Astrocyte (in vitro differentiated cells and primary cell): Measurements from ENCODE around the gene CHD1L. TPM values are rescaled to one million over a fixed set of nuclear protein-coding genes. Genes with fewer than 3 reads are reported as not detected.

Experiments
- DNase-seq: peaks from one replicate; pipeline ENCODE4 v3.0.0-alpha.2; 2010; ENCODE audit warnings: low read depth
- FAIRE-seq: peaks from 2 replicates; lab custom pipeline; 2011; peaks lifted over from hg19 to GRCh38; lab: Jason Lieb, UNC
- H2AFZ ChIP-seq: 2 replicates; pipeline ENCODE4 v1.6.0; 2012; ENCODE audit warnings: low read depth, low read length, inconsistent platforms
- H3K27ac ChIP-seq: 2 replicates; pipeline ENCODE4 v1.5.1; 2011; ENCODE audit warnings: low read depth, low read length, inconsistent platforms
- H3K27me3 ChIP-seq: 2 replicates; pipeline ENCODE4 v1.6.0; 2011; ENCODE audit warnings: low read length, inconsistent platforms; ENCODE audit not compliant: insufficient read depth
- H3K36me3 ChIP-seq: 2 replicates; pipeline ENCODE4 v1.5.1; 2011; ENCODE audit warnings: low read length, inconsistent platforms; ENCODE audit not compliant: insufficient read depth
- H3K4me1 ChIP-seq: 2 replicates; pipeline ENCODE4 v1.5.1; 2011; ENCODE audit warnings: low read length, inconsistent platforms; ENCODE audit not compliant: insufficient read depth
- H3K4me2 ChIP-seq: 2 replicates; pipeline ENCODE4 v1.6.0; 2012; ENCODE audit warnings: low read length, inconsistent platforms
- H3K4me3 ChIP-seq: 2 replicates; pipeline ENCODE4 v1.5.1; 2011; ENCODE audit warnings: low read depth, mild to moderate bottlenecking, low read length, inconsistent platforms; ENCODE audit not compliant: insufficient read depth
- H3K79me2 ChIP-seq: 2 replicates; pipeline ENCODE4 v1.6.0; 2012; ENCODE audit warnings: mild to moderate bottlenecking, low read length, inconsistent platforms; ENCODE audit not compliant: insufficient read depth
- H3K9ac ChIP-seq: 2 replicates; pipeline ENCODE4 v1.6.0; 2012; ENCODE audit warnings: mild to moderate bottlenecking, low read length, inconsistent platforms
- H3K9me3 ChIP-seq: 2 replicates; pipeline ENCODE4 v1.5.1; 2012; ENCODE audit warnings: low read depth, mild to moderate bottlenecking, low read length, inconsistent platforms; ENCODE audit not compliant: insufficient read depth
- H4K20me1 ChIP-seq: 2 replicates; pipeline ENCODE4 v1.6.0; 2012; ENCODE audit warnings: low read length, inconsistent platforms; ENCODE audit not compliant: insufficient read depth
- H3K27ac Mint-ChIP-seq: one replicate; pipeline ENCODE4 v1.8.0; 2021; ENCODE audit warnings: mild to moderate bottlenecking, mixed read lengths; ENCODE audit not compliant: unreplicated experiment
- H3K27me3 Mint-ChIP-seq: one replicate; pipeline ENCODE4 v1.8.0; 2021; ENCODE audit warnings: low read depth, mixed read lengths; ENCODE audit not compliant: unreplicated experiment
- H3K36me3 Mint-ChIP-seq: one replicate; pipeline ENCODE4 v1.8.0; 2021; ENCODE audit warnings: low read depth, mixed read lengths; ENCODE audit not compliant: unreplicated experiment
- H3K4me1 Mint-ChIP-seq: one replicate; pipeline ENCODE4 v1.8.0; 2021; ENCODE audit warnings: low read depth, mixed read lengths; ENCODE audit not compliant: unreplicated experiment
- H3K4me3 Mint-ChIP-seq: one replicate; pipeline ENCODE4 v1.8.0; 2021; ENCODE audit warnings: mild to moderate bottlenecking, moderate library complexity, mixed read lengths; ENCODE audit not compliant: unreplicated experiment
- H3K9me3 Mint-ChIP-seq: one replicate; pipeline ENCODE4 v1.8.0; 2021; ENCODE audit warnings: mild to moderate bottlenecking, mixed read lengths; ENCODE audit not compliant: unreplicated experiment
- CTCF ChIP-seq: IDR thresholded peaks from 2 replicates; pipeline ENCODE4 v1.5.1; 2011; ENCODE audit warnings: low read depth, mild to moderate bottlenecking, inconsistent platforms, low read length, moderate library complexity; ENCODE audit not compliant: insufficient read depth
- EZH2 ChIP-seq: IDR thresholded peaks from 2 replicates; pipeline ENCODE4 v1.6.1; 2012; ENCODE audit warnings: mild to moderate bottlenecking, low read length, inconsistent platforms; ENCODE audit not compliant: insufficient read depth
- total RNA-seq: library from RNA; stranded (reverse); gene quantifications from 2 replicates; pipeline ENCODE4 v1.2.1, GENCODE V29; 2021

The CHD1L gene
- total RNA-seq, 1 donor from 2014 or later, result 44.2 TPM

DNA sequence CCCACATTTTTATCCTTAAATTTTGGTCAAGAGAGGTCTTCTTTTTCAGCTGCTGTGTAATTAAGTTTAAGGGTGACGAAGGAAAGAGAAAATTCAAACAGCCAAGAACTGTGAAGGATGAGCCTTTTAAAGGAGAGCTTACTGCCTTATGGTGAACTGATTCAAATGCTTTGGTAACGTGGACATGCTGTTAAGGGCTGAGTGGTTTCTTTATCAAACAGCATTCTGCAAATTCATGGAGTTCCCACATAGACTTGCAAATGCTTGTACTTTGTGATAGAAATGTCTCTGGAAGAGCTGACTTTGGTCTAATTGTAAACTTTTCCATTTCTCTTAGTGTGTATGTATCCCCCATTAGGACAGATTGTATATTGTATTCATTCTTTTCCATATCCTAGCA lies 93.8 kb downstream of the CHD1L start:
- Mint-ChIP-seq H3K4me3 (no peak overlapping the region), H3K9me3 (no peaks in the 10 kb centered on the region), H3K27ac (no peak overlapping the region), H3K4me1 (no peaks in the 10 kb centered on the region), H3K27me3 (no peaks in the 10 kb centered on the region), H3K36me3 (no peaks in the 10 kb centered on the region)
- H3K79me2 ChIP-seq, result no peaks in the 10 kb centered on the region
- DNase-seq, result no peak
- H3K4me1 ChIP-seq, result no peaks in the 10 kb centered on the region
- H3K4me2 ChIP-seq, result no peak overlapping the region
- no peaks in the 10 kb centered on the region for H3K36me3 ChIP-seq
- no peak overlapping the region for H3K4me3 ChIP-seq
- no peak overlapping the region for H3K27ac ChIP-seq
- TF ChIP-seq EZH2 (no peak), CTCF (no peak)
- H3K9ac ChIP-seq, result no peak overlapping the region
- FAIRE-seq, result no peak
- H2AFZ ChIP-seq, result no peak overlapping the region
- H3K9me3 ChIP-seq, result peaks cover 2% of the 10 kb centered on the region
- no peaks in the 10 kb centered on the region for H3K27me3 ChIP-seq
- H4K20me1 ChIP-seq, result no peaks in the 10 kb centered on the region

GRCh38 chr1:147337040-147337630 lies 94.7 kb downstream of the CHD1L start:
- H3K4me3 Mint-ChIP-seq, result no peak overlapping the region
- Histone ChIP-seq H3K79me2 (no peaks in the 10 kb centered on the region), H3K4me2 (no peak overlapping the region)

More at GRCh38 chr1:147337040-147337630, 94.7 kb downstream of the CHD1L start:
- FAIRE-seq, result no peak
- Histone ChIP-seq H4K20me1 (no peaks in the 10 kb centered on the region), H3K36me3 (no peaks in the 10 kb centered on the region), H3K9me3 (peaks cover 2% of the 10 kb centered on the region), H3K27ac (no peak overlapping the region), H3K4me1 (no peaks in the 10 kb centered on the region), H3K9ac (no peak overlapping the region), H2AFZ (no peak overlapping the region), H3K4me3 (no peak overlapping the region), H3K27me3 (no peaks in the 10 kb centered on the region)
- no peak for DNase-seq
- Mint-ChIP-seq H3K4me1 (no peaks in the 10 kb centered on the region), H3K36me3 (no peaks in the 10 kb centered on the region), H3K27me3 (no peaks in the 10 kb centered on the region), H3K27ac (no peak overlapping the region), H3K9me3 (no peaks in the 10 kb centered on the region)
- TF ChIP-seq EZH2, result no peak
- TF ChIP-seq CTCF, result no peak
